ENCODE results near the gene C19orf73.

Gene C19orf73

GRCh38 chr19:49120868-49121267, 1.9 kb upstream of the C19orf73 start:
- DNase-seq, result no peak

DNA sequence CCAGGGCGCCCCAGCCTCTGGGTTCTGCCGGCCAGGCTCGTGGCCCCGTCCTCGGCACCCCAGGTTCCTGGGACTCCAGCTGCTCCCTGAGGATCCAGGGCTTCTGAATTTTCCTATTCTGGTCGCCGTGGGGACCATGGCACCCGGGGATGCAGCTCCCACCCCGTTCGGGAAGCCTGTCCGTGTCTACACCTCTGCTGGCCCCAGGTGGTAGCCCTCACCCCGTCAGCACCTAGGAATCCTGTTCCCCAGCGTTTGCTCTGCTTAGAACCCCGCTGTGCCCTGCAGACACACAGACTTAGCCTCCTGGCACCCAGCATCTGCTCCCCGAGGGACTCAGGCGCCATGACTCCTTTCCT, 1.4 kb upstream of the C19orf73 start:
- no peak for DNase-seq

DNA sequence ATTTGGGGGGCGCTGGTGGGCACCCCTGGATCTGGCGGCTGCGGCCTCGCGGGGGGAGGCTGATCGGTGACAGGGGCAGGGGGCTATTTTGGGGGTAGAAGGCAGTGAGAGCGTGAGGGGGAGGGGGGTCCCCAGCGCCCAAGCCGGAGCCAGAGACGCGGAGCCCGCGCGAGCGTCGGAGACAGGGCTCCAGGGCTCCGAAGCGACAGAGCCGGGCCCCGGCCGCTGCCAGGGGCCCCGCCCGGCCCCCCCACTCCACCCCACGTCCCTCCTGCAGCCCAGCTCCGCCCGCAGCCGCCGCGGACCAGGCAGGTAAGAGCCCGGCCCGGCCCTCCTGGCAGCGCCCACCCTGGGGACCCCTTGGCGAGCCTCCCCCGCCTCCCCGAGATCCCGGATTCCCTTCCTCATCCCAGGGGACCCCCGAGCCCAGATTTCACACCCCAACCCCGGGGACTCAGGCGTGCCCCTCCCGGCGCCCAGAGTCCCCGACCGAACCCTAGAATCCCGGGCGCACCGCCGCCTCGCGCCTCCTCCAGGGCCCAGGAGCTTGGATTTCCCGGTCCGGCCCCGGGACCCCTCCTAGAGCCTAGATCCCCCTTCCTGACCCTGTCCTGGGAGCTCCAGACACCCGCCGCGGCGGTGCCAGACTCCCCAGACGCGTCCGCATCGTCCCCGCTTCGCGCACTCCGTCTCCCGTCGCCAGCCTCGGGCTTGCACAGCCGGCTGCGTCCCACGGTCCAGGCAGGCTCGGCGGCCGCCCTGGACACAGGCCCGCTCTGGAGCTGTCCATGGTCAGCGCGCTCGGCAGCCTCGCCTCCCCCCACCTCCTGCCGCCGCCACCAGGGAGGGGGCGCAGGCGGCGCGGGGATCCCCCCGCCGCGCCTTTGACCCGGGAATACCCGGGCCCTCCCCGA, 725 bp upstream of the C19orf73 start, which contains the start of gene PPFIA3:
Gene PPFIA3 (plus strand): TSS at position 134 of the 914 bp plus-strand sequence. CDS start 8,330 bp downstream, outside the sequence.
- no peak for DNase-seq

DNA sequence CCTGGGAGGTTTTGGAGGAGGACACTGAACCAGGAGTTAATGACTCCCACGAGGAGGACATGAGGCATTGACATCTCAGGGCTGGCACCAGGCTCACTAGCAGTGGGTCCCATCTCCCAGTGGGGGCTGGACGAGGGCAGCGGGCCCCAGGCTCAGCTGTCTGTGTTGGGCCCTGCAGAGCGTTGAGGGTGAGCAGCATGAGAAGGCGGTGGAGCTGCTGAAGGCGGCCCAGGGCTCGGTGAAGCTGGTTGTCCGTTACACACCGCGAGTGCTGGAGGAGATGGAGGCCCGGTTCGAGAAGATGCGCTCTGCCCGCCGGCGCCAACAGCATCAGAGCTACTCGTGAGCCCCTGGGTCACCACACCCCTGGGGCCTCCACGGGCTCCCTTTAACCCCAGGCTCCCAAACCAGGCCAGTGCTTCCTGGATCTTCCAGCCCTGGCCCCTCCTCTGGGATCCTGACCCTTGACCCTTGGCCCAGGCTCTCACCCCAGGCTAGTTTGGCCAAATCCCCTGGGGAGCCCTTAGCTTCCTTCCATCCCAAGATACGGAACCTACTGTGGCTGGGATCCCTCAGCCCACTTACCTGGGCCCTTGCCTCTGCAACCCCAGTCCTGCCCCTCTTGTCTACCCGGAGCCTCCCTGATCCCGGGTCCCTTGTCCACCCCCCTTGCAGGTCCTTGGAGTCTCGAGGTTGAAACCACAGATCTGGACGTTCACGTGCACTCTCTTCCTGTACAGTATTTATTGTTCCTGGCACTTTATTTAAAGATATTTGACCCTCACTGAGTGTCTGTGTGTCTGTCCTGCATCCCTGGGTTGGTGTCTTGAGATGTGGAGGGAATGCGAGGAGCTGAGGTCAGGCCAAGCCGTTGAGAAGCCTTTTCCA, 1.0 kb downstream of the C19orf73 start:
- DNase-seq, result no peak

DNA sequence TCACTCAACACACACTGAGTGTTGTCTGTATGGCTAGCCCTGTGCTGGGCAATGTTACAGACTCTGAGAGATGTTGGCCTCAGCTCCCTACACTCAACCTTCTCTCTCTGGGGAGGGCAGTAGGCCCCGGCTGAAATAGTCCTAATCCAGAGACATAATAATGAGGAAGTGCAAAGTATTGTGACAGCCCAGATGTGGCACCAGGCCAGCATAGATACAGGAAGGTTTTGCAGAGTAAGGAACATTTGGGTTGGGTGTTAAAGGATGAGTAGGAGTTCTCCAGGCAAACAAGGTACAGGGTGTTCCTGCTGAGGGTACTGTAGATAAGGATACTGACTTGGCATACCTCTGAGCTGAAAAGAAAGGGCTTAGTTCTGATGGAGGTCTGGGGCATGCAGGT, 2.4 kb downstream of the C19orf73 start:
- no peak for DNase-seq

- DNase-seq, result peak; percentile 45
These were observed 4.1 kb downstream of the C19orf73 start for GRCh38 chr19:49114630-49115363.

DNA sequence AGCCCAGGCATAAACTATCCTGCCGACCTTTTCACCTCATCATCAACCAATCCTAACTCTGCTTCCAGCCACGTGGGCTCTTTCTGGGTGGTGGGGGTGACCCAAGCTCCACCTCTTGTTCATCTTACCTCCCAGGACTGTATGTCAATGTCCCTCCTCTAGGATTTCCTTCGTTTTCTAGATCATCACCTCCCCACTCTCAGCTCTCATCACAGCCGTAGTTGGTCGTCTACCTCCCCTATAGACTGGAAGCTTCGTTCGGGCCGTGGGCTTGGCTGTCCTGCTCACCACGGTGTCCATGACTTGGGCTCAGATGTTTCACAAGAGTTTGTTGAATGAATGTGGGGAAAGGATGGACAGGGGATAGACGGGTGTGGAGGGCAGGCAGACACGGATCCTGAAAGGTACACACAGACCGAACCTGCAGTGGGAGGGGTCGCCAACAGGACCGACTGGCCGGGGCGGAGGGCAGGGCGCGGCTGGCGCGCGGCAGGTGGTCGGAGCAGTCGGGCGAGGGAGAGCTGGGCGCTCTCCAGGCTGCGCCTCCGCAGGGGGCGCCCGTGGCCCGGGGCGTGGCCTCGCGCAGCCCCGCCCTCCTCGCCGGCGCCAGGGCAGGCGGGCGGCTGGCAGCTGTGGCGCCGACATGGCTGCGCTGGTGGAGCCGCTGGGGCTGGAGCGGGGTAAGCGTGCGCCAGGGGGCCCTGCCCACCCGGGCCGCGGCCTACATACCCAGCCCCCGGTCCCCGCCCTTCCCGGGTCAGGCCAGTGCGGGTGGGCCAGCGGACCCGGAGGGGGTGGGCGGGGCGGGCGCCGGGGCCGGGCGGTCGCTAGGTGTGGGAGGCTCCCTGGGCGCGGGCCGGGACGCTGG, 4.9 kb downstream of the C19orf73 start, which contains the start of gene LIN7B:
Gene LIN7B (plus strand): TSS at position 609 of the 868 bp plus-strand sequence. CDS start 35 bp downstream, at position 644.
- peak; percentile 67 for DNase-seq

DNA sequence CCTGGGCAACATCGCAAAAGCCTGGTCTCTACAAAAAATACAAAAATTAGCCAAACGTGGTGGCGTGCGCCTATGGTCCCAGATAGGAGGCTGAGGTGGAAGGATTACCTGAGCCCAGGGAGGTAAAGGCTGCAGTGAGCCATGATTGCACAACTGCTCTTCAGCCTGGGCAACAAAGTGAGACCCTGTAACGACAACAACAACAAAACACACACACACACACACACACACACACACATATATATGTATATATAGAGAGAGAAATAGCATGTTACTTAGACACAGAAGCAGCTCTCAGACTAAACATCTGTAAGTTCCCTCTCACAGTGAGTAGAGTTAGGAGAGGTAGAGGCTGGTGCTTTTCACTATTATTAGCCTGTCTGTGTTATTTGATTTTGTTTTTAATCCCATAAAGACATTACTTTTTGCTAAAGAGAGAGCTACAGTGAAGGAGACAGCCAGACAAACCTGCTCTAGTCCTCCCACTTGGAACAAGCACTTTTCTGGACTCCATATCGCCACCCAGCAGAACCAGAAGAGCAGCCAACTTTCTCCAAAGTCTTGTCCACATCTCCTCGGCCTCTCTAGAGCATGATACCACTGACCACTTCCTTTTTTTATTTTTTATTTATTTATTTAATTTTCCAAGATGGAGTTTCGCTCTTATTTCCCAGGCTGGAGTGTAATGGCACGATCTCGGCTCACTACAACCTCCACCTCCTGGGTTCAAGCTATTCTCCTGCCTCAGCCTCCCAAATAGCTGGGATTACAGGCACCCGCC, 7.5 kb downstream of the C19orf73 start:
- no peak for DNase-seq

- no peak for DNase-seq
These were observed 8.4 kb downstream of the C19orf73 start for GRCh38 chr19:49110567-49110966.

DNA sequence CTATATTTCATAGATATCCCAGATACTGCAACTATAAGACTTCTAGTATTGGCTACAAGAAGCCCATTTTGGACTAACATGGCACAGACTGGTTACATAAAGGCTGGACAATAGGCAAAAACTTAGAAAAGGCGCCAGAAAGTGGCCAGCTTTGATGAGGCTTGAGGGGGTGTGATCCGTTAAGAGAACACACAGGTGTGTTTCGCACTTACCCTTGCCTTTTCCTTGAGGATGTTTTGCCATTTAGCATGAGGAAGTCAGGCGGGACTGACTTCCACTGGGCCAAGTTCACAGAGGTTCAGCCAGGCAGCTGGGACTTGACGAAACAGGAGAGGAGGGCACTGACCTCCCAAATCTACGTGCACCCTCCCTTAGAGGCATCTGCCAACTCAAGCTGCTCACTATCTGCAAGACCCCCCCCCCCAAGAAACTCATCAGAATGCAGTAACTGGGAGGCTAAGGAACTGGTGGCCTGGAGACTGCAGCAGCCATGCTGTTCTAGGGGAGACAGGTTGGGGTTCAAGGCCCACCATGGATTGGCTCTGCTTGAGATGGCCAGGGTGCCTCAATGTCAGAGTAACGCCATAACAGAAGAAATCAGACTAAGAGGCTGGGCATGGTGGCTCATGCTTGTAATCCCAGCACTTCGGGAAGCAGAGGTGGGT, 9.2 kb downstream of the C19orf73 start:
- DNase-seq, result no peak

DNA sequence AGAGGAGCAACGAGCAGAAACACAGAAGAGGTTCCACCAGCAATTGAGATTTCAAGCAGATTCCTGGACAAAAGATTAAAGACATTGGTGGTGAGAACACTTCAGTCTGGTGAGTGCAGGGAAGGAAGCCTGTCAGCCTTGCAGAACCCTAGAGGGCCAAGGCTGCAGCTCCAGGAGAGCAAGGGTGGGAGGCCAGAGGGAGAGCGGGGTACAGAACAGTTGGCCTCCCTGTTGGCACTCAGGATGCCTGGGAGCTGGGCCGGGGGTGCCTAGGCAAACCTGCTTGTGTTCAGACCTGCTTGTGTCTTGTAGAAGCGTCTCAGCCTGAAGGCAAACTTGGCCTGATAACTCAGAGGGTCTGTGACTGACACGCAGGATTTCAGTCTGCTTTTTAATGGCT, 9.9 kb downstream of the C19orf73 start:
- DNase-seq, result no peak

- no peak for DNase-seq
These were observed 11.1 kb downstream of the C19orf73 start for GRCh38 chr19:49107625-49108459.

GRCh38 chr19:49106648-49107135, 12.3 kb downstream of the C19orf73 start:
- peak; percentile 70 for DNase-seq

DNA sequence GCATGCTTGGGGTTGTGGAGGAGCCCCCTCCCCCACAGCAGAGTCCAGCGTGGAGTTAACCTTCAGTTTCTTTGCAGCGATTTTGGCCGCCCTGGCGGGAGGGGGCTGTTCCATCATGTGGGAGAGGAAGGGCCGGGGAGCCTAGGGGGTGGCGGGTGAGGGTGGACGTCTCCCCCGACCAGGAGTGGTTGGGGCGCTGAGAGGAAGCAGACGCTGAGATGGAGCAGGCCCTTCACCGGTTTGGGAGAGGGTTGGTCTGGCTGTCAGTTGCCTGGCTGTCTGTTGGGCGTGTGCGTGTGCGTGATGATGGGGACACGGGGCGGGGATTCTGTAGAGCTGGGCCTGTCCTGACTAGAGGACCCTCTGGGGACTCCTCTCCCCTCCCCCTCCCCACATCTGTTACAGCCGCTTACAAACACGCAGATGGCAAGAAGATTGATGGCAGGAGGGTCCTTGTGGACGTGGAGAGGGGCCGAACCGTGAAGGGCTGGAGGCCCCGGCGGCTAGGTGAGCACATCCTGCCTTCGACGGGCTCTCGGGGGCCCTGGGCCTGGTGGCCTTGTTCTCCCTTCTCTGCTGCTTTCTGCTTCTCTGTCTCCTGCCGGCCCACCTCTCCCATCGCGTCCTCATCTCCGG, 14.6 kb downstream of the C19orf73 start:
- DNase-seq, result no peak

DNA sequence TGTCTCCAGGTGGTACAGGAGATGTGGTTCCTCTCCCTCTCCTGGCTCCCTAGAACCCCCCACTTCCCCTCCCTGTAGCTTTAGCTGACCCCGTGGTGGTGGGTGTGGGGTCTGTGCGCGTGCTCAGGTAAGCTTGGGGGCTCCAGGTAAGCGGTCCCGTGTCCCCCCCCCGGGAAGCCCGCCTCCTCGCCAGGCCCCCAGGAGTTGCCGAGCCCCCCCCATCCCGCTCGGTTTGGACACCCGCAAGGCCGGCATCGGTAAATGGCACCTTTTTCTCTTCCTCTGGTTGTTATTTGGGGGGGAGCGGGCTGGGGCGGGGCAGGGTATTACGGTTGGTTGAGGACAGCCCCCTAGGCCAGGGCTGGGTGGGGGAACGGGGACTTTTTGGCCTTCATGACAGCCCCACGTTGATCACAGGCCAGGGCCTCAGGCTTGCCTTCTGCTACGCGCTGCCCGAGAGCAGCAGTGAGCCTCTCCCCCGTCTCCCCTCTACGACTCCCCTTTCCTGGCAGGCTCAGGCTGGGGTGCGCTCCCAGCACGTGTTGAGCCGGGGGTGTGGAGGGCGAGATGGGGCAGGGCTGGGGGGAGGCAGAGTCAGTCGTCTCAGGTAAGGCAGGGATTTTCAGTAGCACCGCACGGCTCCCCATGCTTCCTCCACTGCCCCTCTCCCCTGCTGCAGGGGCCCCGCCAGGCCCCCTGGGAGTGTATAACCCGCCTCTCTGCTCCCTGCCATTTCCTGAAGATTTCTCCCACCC, 15.4 kb downstream of the C19orf73 start:
- DNase-seq, result no peak

DNA sequence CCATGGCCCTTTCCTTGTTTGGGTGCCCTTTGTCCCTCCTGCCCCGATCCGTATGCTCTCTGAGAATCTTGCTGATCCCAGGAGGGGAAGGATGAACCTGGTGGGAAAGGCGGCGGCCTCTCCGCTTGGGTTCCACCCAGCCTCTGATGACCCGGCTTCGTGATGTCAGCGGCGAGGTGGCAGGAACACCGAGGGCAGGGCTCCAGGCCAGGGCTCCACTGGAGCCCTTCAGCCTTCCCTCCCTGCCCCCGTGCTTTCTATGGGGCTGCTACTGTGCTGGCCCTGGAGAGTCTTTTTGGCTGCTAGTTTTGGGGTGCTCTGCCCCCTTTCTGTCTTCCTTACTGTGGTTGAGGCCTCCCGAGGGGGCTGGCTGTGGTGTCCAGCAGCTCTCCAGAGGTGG, 16.6 kb downstream of the C19orf73 start:
- no peak for DNase-seq

GRCh38 chr19:49101160-49101559, 17.8 kb downstream of the C19orf73 start:
- DNase-seq, result no peak

DNA sequence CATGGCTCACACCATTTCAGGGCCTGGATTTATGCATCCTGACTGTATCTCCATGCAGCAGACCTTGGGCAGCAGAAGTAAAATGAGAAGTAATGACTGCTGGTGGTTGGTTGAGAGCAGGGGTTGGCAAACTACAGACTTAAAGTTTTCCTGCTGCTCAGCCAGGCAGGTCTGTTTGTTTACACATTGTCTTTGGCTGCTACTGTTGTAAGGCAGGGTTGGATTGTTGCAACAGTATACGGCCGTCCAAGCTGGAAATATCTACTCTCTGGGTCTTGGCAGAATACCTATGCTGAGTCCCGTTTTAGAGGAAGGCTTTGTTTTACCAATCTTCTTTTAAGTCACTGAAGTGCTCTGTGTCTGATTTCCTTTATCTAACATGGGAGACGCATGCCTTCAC, 20.1 kb downstream of the C19orf73 start:
- DNase-seq, result no peak
